Sigmoid colon (tissue), 7 donors: Measurements from ENCODE around the gene EIF3A. TPM values are rescaled to one million over a fixed set of nuclear protein-coding genes. Genes with fewer than 3 reads are reported as not detected.

Experiments
- DNase-seq: peaks from one replicate; pipeline ENCODE4 v3.0.0-alpha.2; 2019
- H3K27ac ChIP-seq, 4 donors: fragments of 200-600 bp; sonication (generic); one replicate each; pipeline ENCODE4 v1.5.1; 2016 to 2019; ENCODE audit warnings: mild to moderate bottlenecking in 1 of 4
- H3K27me3 ChIP-seq, 3 donors: fragments of 200-600 bp; sonication (generic); one replicate each; pipeline ENCODE4 v1.5.1; 2019; ENCODE audit warnings: mild to moderate bottlenecking in 1 of 3
- H3K36me3 ChIP-seq, 4 donors: fragments of 200-600 bp; sonication (generic); one replicate each; pipeline ENCODE4 v1.5.1; 2016 to 2019
- H3K4me1 ChIP-seq, 4 donors: fragments of 200-600 bp; sonication (generic); one replicate each; pipeline ENCODE4 v1.5.1; 2017 to 2019
- H3K4me3 ChIP-seq, 4 donors: fragments of 200-600 bp; sonication (generic); one replicate each; pipeline ENCODE4 v1.5.1; 2017 to 2019; ENCODE audit warnings: mild to moderate bottlenecking in 2 of 4, moderate library complexity in 1 of 4
- H3K9me3 ChIP-seq, 4 donors: fragments of 200-600 bp in 3 of 4; sonication (generic) in 3 of 4; one replicate each; pipeline versions ENCODE4 v1.5.1 to v1.6.1; 2013 to 2019
- CTCF ChIP-seq, 4 experiments: fragments of 450-650 bp in 3 of 4; fragments of 200-600 bp in 1 of 4; IDR thresholded peaks; one replicate each; pipeline ENCODE4 v1.5.1; 2016 to 2019; ENCODE audit warnings: antibody characterized with exemption in 4 of 4, mild to moderate bottlenecking in 3 of 4, moderate library complexity in 2 of 4
- EP300 ChIP-seq, 4 donors: sonication (generic); formaldehyde crosslinking; IDR thresholded peaks; one replicate each; pipeline ENCODE4 v1.6.1; 2017; ENCODE audit warnings: antibody characterized with exemption in 4 of 4
- POLR2A ChIP-seq, 2 donors: fragments of 450-650 bp; IDR thresholded peaks; one replicate each; pipeline ENCODE4 v1.6.1; 2016; ENCODE audit warnings: antibody characterized with exemption in 2 of 2, mild to moderate bottlenecking in 2 of 2, moderate library complexity in 2 of 2
- POLR2AphosphoS5 ChIP-seq, 4 donors: sonication (generic); formaldehyde crosslinking; IDR thresholded peaks; one replicate each; pipeline ENCODE4 v1.6.1; 2017; ENCODE audit warnings: antibody characterized with exemption in 4 of 4
- whole genome bisulfite sequencing, 2 donors: extraction: QIAGEN DNeasy Blood & Tissue Kit; methylation state at CpG; one replicate each; pipeline ENCODE4 v1.1.7; 2013; 5-methylcytosine and 5-hydroxymethylcytosine counted together
- intact Hi-C: fragments of 100-400 bp; cut with DNase I; formaldehyde crosslinking; loops from one replicate; pipeline ENCODE4 v1.15.1; 2023
- polyA plus RNA-seq, 3 donors: library from polyadenylated mRNA; stranded (reverse); fragments of 200-250 nt; gene quantifications; one replicate each; pipeline ENCODE4 v1.2.3, GENCODE V29; 2013
- total RNA-seq, 4 donors: library from RNA; depleted of rRNA; stranded (reverse); fragments of >200 nt; gene quantifications; one replicate each; pipeline ENCODE4 v1.1.0, GENCODE V29; 2016
- donor health status: healthy with polysubstance abuse.
- donor health status: Bipolar disorder and iron deficiency.
- donor health status: healthy.

Gene EIF3A
- total and polyA plus RNA-seq, 7 donors, result 27.5 to 135 (median 98.4) TPM

- intact Hi-C loops, result loop anchor here (5.0 kb wide), 2 partner anchors 269 to 459 kb away; no protein-coding TSS in a partner anchor
- WGBS, 2 donors, result 86 to 88% methylated on average over 18 of the region's 18 CpGs
- Histone ChIP-seq H3K4me1 (peaks cover 0 to 57% (median 46%) of the 10 kb centered on the region in 4 donors), H3K4me3 (no peak overlapping the region), H3K9me3 (no peaks in the 10 kb centered on the region), H3K27ac (peak overlapping the region; percentile 75 to 88 (median 80)), H3K27me3 (no peaks in the 10 kb centered on the region), H3K36me3 (no peaks in the 10 kb centered on the region)
- TF ChIP-seq POLR2AphosphoS5 (IDR thresholded peaks at IDR 0.05), result no peak
- TF ChIP-seq CTCF (IDR thresholded peaks at IDR 0.05), result no peak
- no peak for TF ChIP-seq EP300 (IDR thresholded peaks at IDR 0.05)
- no peak for TF ChIP-seq POLR2A (IDR thresholded peaks at IDR 0.05)
- DNase-seq, result no peak
Observed at GRCh38 chr10:119026301-119027110, 54.1 kb downstream of the EIF3A start.

GRCh38 chr10:119025776-119026175 lies 54.8 kb downstream of the EIF3A start:
- DNase-seq, result no peak
- Histone ChIP-seq H3K27ac (peak overlapping the region; percentile 75 to 88 (median 80)), H3K4me1 (peaks cover 0 to 50% (median 39%) of the 10 kb centered on the region in 4 donors), H3K9me3 (no peaks in the 10 kb centered on the region), H3K36me3 (no peaks in the 10 kb centered on the region), H3K27me3 (no peaks in the 10 kb centered on the region), H3K4me3 (no peak overlapping the region)
- WGBS, 2 donors, result 78 to 84% methylated on average over 7 of the region's 7 CpGs
- intact Hi-C loops, result loop anchor here (5.0 kb wide), 2 partner anchors 268 to 458 kb away; no protein-coding TSS in a partner anchor
- TF ChIP-seq CTCF (IDR thresholded peaks at IDR 0.05), result no peak
- TF ChIP-seq POLR2A (IDR thresholded peaks at IDR 0.05), result no peak
- no peak for TF ChIP-seq POLR2AphosphoS5 (IDR thresholded peaks at IDR 0.05)

- no peaks in the 10 kb centered on the region for H3K27me3 ChIP-seq
- H3K4me3 ChIP-seq, result no peak overlapping the region
- peaks cover 0 to 46% (median 35%) of the 10 kb centered on the region in 4 donors for H3K4me1 ChIP-seq
- 47 to 70% methylated on average over 7 of the region's 7 CpGs for WGBS, 2 donors
- H3K27ac ChIP-seq, result peak overlapping the region; percentile 75 to 88 (median 80)
- no peak for TF ChIP-seq POLR2A (IDR thresholded peaks at IDR 0.05)
- no peak for TF ChIP-seq CTCF (IDR thresholded peaks at IDR 0.05)
- peak in 1 of 4 donors; percentile 61 for TF ChIP-seq EP300 (IDR thresholded peaks at IDR 0.05)
- peak in 3 of 4 donors; percentile 31 to 55 (median 40) for TF ChIP-seq POLR2AphosphoS5 (IDR thresholded peaks at IDR 0.05)
- intact Hi-C loops, result loop anchor here (5.0 kb wide), 2 partner anchors 268 to 458 kb away; no protein-coding TSS in a partner anchor
- no peaks in the 10 kb centered on the region for H3K36me3 ChIP-seq
- no peaks in the 10 kb centered on the region for H3K9me3 ChIP-seq
- DNase-seq, result peak; percentile 93
Observed at GRCh38 chr10:119025336-119025735, 55.3 kb downstream of the EIF3A start.

GRCh38 chr10:119024882-119025281 lies 55.7 kb downstream of the EIF3A start:
- peaks cover 0 to 45% (median 34%) of the 10 kb centered on the region in 4 donors for H3K4me1 ChIP-seq
- WGBS, 2 donors, result 60 to 76% methylated on average over 6 of the region's 6 CpGs
- peak; percentile 37 for DNase-seq

More at GRCh38 chr10:119024882-119025281, 55.7 kb downstream of the EIF3A start:
- H3K9me3 ChIP-seq, result no peaks in the 10 kb centered on the region
- peak overlapping the region; percentile 75 to 88 (median 80) for H3K27ac ChIP-seq
- TF ChIP-seq POLR2A (IDR thresholded peaks at IDR 0.05) (no peak), CTCF (IDR thresholded peaks at IDR 0.05) (no peak), POLR2AphosphoS5 (IDR thresholded peaks at IDR 0.05) (no peak), EP300 (IDR thresholded peaks at IDR 0.05) (no peak)
- no peaks in the 10 kb centered on the region for H3K27me3 ChIP-seq
- no peak overlapping the region for H3K4me3 ChIP-seq
- intact Hi-C loops, result loop anchor here (5.0 kb wide), 2 partner anchors 268 to 458 kb away; no protein-coding TSS in a partner anchor
- no peaks in the 10 kb centered on the region for H3K36me3 ChIP-seq
